Body of pancreas (tissue), 4 donors: ENCODE measurements around the gene SOCS6. TPM values are rescaled to one million over a fixed set of nuclear protein-coding genes. Genes with fewer than 3 reads are reported as not detected.

ENCODE experiments used
- ATAC-seq: fragments of 150-250 bp; one replicate; pipeline ENCODE4 v1.9.1; 2016
- DNase-seq, 4 donors: peaks; one replicate each; pipeline ENCODE4 v3.0.0-alpha.2; 2019
- H3K27ac ChIP-seq, 4 donors: fragments of 200-600 bp; sonication (generic); 1 replicate in 3 of 4; 2 replicates in 1 of 4; pipeline versions ENCODE4 v1.5.1 to v1.6.1; 2016 to 2019; ENCODE audit warnings: mild to moderate bottlenecking in 1 of 4, mixed read lengths in 1 of 4, moderate library complexity in 1 of 4
- H3K27me3 ChIP-seq, 2 donors: fragments of 200-600 bp; sonication (generic); one replicate each; pipeline ENCODE4 v1.6.0; 2016; ENCODE audit warnings: mild to moderate bottlenecking in 1 of 2
- H3K36me3 ChIP-seq, 2 donors: fragments of 200-600 bp; sonication (generic); replicated peaks in 1 of 2; 2 replicates each; pipeline ENCODE4 v1.5.1; 2016; ENCODE audit warnings: low read depth in 2 of 2; ENCODE audit not compliant: insufficient read depth in 1 of 2
- H3K4me1 ChIP-seq: fragments of 200-600 bp; sonication (generic); one replicate; pipeline ENCODE4 v1.6.0; 2016
- H3K4me3 ChIP-seq, 2 donors: fragments of 200-600 bp; sonication (generic); 1 replicate in 1 of 2; 2 replicates in 1 of 2; pipeline ENCODE4 v1.5.1; 2016 to 2019
- H3K9me3 ChIP-seq, 3 donors: fragments of 200-600 bp; sonication (generic); 1 replicate in 2 of 3; 2 replicates in 1 of 3; pipeline ENCODE4 v1.5.1; 2016
- CTCF ChIP-seq, 7 experiments: fragments of 450-650 bp in 4 of 7; fragments of 200-600 bp in 3 of 7; sonication (generic) in 3 of 7; IDR thresholded peaks; one replicate each; pipeline ENCODE4 v1.5.1; 2016 to 2019; ENCODE audit warnings: antibody characterized with exemption in 7 of 7
- POLR2A ChIP-seq, 3 donors: fragments of 450-650 bp; IDR thresholded peaks; one replicate each; pipeline ENCODE4 v1.6.1; 2016; ENCODE audit warnings: antibody characterized with exemption in 3 of 3, mild to moderate bottlenecking in 2 of 3
- WGBS, 2 donors: methylation state at CpG; one replicate each; pipeline ENCODE4 v1.1.5; 2017; 5-methylcytosine and 5-hydroxymethylcytosine counted together
- intact Hi-C: fragments of 100-400 bp; cut with DNase I; formaldehyde crosslinking; loops from one replicate; pipeline ENCODE4 v1.15.1; 2023
- total RNA-seq, 2 donors: library from RNA; depleted of rRNA; stranded (reverse); fragments of >200 nt; gene quantifications; one replicate each; pipeline ENCODE4 v1.1.0, GENCODE V29; 2016

Gene SOCS6
- total RNA-seq, 2 donors from 2014 or later: 7.3 to 17.9 TPM

GRCh38 chr18:70332694-70333093, 43.8 kb downstream of the SOCS6 start:
- intact Hi-C loops: no loop called here
- WGBS, 2 donors: 90 to 93% methylated on average over 1 of the region's 1 CpG
- ATAC-seq (no peak), DNase-seq (no peak)
- Histone ChIP-seq H3K4me3 (no peak overlapping the region), H3K27ac (no peak overlapping the region), H3K4me1 (peaks cover 5% of the 10 kb centered on the region), H3K9me3 (no peaks in the 10 kb centered on the region), H3K27me3 (no peaks in the 10 kb centered on the region), H3K36me3 (no peaks in the 10 kb centered on the region)
- no peak for TF ChIP-seq CTCF (IDR thresholded peaks at IDR 0.05)
- no peak for TF ChIP-seq POLR2A (IDR thresholded peaks at IDR 0.05)

- ATAC-seq: no peak
Observed at GRCh38 chr18:70333316-70333715, 44.5 kb downstream of the SOCS6 start.

GRCh38 chr18:70333757-70334156, 44.9 kb downstream of the SOCS6 start:
- no peaks in the 10 kb centered on the region for H3K9me3 ChIP-seq
- H3K36me3 ChIP-seq: no peaks in the 10 kb centered on the region
- no peaks in the 10 kb centered on the region for H3K27me3 ChIP-seq
- H3K4me3 ChIP-seq: no peak overlapping the region
- 69 to 98% methylated on average over 2 of the region's 2 CpGs for WGBS, 2 donors
- intact Hi-C loops: no loop called here
- no peak for TF ChIP-seq POLR2A (IDR thresholded peaks at IDR 0.05)
- TF ChIP-seq CTCF (IDR thresholded peaks at IDR 0.05): no peak
- ATAC-seq (no peak), DNase-seq (no peak)
- H3K27ac ChIP-seq: no peak overlapping the region
- H3K4me1 ChIP-seq: peaks cover 5% of the 10 kb centered on the region

More at GRCh38 chr18:70333316-70333715, 44.5 kb downstream of the SOCS6 start:
- H3K36me3 ChIP-seq: no peaks in the 10 kb centered on the region
- H3K27me3 ChIP-seq: no peaks in the 10 kb centered on the region
- DNase-seq: no peak
- TF ChIP-seq POLR2A (IDR thresholded peaks at IDR 0.05) (no peak), CTCF (IDR thresholded peaks at IDR 0.05) (no peak)
- 95 to 96% methylated on average over 1 of the region's 1 CpG for WGBS, 2 donors
- intact Hi-C loops: no loop called here
- H3K4me1 ChIP-seq: peaks cover 5% of the 10 kb centered on the region
- no peaks in the 10 kb centered on the region for H3K9me3 ChIP-seq
- no peak overlapping the region for H3K27ac ChIP-seq
- H3K4me3 ChIP-seq: no peak overlapping the region

- DNase-seq (no peak), ATAC-seq (no peak)
- Histone ChIP-seq H3K4me3 (no peak overlapping the region), H3K27ac (no peak overlapping the region), H3K4me1 (peaks cover 5% of the 10 kb centered on the region), H3K27me3 (no peaks in the 10 kb centered on the region), H3K9me3 (no peaks in the 10 kb centered on the region), H3K36me3 (no peaks in the 10 kb centered on the region)
- TF ChIP-seq POLR2A (IDR thresholded peaks at IDR 0.05): no peak
- no peak for TF ChIP-seq CTCF (IDR thresholded peaks at IDR 0.05)
- intact Hi-C loops: no loop called here
- WGBS, 2 donors: 92 to 100% methylated on average over 1 of the region's 1 CpG
Observed at GRCh38 chr18:70334264-70334663, 45.4 kb downstream of the SOCS6 start.

- H3K27me3 ChIP-seq: no peaks in the 10 kb centered on the region
- 63 to 64% methylated on average over 5 of the region's 5 CpGs for WGBS, 2 donors
- ATAC-seq: no peak
Observed at GRCh38 chr18:70334728-70335329, 46.0 kb downstream of the SOCS6 start.

More at GRCh38 chr18:70334728-70335329, 46.0 kb downstream of the SOCS6 start:
- Histone ChIP-seq H3K36me3 (no peaks in the 10 kb centered on the region), H3K4me1 (peaks cover 5% of the 10 kb centered on the region), H3K4me3 (no peak overlapping the region), H3K9me3 (no peaks in the 10 kb centered on the region), H3K27ac (no peak overlapping the region)
- TF ChIP-seq CTCF (IDR thresholded peaks at IDR 0.05): no peak
- intact Hi-C loops: no loop called here
- no peak for DNase-seq
